Measurements from ENCODE around the gene TCIRG1.
A peak's percentile ranks its signal among the peaks of the same experiment; 100 is the strongest.

TCIRG1 gene

DNA sequence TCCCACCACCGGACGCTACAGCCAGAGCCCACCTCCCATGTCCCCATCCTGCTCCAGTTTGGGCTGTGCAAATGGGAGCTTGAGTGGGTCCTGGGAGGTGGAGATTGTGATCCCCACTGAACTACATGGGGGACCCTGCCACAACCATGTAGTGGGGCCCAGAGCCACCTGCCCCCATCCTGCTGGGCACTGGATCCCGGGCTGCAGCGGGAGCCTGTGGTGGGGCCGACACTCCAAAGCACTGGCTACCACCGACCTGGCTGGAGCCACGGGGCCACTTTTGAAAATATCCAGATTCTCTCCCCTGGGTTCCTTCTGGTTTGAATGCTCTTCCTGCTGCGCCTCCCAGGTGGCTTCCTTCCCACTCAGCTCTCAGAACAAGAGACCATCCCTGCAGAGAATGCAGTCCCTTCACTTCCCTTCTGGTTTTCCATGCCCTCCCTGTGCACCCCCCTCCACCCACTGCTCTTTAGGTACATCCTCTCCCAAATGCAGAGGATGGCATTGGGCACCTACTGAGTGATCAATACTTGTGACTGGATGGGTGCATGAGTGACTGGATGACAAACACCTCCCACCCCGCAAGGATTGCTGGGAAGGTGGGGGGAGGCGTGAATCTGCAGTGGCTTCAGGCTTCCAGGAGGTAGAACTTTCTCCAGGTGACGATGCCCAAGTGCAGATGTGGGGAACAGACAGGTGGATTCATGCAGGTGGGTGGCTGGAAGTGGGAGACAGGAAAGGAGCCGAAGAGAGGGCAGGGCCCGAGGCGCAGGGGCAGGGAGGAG is 34.1 kb upstream of the TCIRG1 start:
- no peak for DNase-seq (ENCODE audit: low spot score)

DNA sequence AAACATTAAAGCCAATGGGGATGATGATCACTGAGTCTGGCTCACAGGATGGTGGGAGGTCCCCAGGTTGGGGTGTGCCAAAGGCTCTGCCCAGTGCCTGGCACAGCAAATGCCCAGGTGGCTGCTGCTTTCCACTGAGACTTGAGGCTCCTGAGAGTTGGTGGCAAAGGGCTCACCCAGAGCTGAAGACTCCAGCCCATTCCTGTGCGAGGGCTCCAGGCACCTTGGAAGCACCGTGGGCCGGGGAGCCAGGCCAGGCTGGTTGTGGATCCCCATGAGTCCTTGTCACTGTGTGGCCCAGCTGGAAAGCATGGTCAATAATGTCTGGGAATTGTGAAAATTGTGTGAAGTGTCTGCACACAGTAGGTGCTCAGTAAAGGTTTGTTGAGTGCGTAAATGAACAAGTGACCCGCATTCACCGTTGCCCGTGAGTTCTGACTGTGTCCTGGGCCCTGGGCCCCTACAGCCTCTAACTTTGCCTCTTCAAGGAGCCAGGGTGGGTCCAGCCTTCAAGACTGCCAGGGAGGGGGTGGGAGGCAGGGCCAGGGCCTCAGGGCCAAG is 32.1 kb upstream of the TCIRG1 start:
- DNase-seq (ENCODE audit: low spot score): no peak

DNA sequence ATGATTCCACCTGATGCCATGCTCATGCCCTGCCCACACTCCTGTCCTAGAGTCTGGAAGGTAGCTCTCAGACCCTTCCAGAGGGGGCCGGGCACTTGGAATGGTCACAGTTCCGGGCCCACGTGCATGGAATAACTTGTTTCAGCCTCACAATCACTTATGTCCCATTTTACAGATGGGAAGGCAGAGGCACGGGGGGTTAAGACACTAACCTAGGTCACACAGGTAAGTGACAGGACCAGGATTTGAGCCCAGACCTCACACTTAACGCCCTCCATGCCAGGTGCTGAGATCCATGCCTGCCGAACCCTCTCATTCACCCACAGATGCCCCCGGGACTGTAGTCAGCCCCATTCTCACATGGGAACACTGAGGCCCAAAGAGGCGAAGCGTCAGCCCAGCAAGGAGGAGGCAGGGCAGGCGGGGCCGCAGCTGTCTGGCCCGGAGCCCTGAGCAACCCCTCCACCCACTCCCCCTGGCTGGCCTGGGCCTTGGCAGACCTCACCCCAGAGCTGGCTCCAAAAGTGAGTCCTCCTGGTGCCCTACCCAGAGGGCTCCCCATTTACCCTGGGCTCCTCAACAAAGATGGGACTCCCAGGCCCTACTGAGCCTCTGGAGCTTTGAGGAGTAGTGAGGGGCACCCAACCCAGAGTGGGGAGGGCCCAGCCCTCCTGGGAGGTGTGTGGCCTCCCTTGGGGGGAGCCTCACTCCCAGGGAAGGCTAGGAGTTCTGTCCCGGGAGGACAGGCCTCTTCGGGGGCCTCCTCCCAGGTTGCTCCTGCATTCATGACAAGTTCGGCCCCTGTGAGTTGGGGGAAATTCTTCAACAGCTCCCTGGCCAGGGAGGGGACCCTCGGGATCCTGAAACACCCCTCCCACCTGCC is 31.1 kb upstream of the TCIRG1 start:
- no peak for DNase-seq (ENCODE audit: low spot score)

DNA sequence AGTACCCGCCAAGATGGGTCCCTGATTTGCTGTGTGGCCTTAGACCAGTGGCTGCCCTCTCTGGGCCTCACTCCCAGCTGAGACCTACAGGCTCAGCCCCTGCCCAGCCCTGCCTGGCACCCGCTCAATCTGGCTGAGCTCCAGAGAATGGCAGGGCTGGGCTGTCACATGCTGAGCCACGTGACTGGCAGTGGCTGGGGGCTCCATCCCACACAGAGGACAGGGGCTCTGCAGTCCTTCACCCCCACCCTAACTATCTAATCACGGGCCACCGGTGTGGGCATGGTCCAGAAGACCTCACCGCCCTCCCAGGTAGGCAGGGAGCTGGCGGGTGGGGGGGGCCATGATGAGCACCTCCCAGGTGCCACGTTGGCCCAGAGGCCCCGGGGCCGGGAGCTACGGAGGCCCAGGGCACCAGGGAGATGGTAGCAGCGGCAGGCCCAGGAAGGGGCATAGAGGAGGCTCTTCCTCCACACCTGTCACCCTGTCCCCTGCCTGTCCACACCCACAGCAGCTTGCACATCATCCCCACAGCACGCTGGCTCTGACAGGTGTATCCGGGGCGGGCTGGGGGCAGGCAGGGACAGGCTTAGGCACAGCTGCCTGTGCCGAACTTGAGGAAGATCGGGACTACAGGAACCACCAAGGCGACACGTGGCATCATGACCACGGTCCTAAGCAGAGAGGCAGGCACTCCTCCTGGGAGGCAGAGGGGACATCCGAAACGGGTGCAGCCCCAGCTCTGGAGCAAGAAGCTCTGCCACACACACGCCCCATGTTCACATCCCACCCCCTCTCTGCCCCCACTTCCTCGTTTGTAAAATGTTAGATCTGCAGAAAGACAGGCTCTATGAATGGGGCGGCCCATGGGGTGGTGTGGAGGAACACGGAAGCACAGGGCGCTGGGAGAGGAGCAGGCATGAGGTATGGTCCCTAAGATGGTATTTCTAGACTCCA is 30.2 kb upstream of the TCIRG1 start:
- no peak for DNase-seq (ENCODE audit: low spot score)

DNA sequence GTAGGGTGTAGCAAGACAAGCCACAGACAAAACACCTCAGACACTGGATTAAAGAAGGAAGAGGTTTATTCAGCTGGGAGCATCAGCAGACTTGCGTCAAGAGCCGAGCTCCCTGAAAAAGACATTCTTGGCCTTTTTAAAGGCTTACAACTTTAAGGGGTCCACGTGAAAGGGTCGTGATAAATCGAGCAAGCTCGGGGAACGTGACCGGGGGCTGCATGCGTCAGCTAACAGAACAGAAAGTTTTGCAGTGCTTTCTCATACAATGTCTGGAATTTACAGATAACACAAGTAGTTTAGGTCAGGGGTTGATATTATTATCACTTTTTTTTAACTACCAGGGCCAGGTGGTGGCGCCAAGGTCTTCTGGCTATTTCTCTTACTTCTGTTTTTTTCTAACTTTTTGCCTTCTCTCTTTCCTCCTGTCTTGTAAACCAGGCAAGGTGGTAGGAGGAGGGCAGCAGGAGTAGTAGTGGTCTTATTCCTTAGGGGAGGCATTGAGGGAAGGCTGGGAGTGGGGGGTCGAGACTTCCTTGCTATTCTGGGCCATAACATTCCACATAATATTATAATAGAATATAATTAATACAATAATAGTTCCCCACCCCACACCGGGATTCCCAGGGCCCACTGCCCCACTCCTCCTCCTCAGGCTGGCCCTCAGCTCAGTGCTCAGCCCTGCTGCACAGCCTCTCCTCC is 29.3 kb upstream of the TCIRG1 start:
- no peak for DNase-seq (ENCODE audit: low spot score)

DNA sequence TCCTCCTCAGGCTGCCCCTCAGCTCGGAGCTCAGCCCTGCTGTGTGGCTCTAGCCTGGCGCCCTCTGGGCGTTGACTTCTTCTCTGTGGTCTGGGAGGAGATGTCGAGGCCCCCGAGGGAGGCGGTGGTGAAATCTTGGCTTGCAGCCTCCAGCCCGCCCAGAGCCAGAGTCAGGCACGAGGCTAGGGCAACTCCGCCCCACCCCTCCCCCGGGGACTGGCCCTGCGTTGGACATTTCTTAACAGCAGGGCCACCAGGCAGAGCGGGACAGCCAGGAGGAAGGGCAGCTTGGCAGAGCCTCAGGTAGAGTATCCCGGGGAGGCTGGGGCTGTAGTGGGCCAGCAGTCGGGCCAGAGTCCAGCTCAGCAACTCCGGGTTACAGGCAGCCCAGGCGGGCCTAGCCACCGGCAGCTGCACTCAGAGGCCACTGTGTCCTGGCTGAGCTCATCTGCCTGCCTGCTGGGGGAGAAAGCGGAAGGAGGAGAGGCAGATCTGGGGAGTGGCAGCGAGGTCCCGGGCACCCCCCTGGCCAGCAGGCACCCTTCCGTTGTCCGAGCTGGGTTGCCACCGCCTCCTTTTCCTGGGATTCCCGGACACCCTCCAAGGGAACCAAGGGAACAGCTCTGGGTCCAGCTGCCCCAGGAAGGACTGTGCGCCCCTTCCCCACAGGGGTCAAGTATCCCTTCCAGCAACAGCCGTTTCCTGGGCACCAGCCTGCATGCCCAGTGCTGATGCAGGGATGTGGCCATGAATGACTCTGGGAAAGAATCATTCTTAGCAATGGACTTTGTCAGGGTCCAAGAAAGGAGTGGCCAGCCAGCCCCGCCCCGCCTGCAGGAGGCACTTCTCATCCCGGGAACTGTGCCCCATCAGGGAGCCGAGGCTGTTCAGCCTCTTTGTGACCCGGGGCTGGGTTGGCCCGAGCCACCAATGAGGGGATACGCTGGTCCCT is 28.5 kb upstream of the TCIRG1 start, which contains the start of gene ALDH3B1:
ALDH3B1 (plus strand) TSS at position 238 of the 952 bp plus-strand sequence. CDS start 4,971 bp downstream, outside the sequence.
- DNase-seq (ENCODE audit: low spot score): peak; percentile 91

DNA sequence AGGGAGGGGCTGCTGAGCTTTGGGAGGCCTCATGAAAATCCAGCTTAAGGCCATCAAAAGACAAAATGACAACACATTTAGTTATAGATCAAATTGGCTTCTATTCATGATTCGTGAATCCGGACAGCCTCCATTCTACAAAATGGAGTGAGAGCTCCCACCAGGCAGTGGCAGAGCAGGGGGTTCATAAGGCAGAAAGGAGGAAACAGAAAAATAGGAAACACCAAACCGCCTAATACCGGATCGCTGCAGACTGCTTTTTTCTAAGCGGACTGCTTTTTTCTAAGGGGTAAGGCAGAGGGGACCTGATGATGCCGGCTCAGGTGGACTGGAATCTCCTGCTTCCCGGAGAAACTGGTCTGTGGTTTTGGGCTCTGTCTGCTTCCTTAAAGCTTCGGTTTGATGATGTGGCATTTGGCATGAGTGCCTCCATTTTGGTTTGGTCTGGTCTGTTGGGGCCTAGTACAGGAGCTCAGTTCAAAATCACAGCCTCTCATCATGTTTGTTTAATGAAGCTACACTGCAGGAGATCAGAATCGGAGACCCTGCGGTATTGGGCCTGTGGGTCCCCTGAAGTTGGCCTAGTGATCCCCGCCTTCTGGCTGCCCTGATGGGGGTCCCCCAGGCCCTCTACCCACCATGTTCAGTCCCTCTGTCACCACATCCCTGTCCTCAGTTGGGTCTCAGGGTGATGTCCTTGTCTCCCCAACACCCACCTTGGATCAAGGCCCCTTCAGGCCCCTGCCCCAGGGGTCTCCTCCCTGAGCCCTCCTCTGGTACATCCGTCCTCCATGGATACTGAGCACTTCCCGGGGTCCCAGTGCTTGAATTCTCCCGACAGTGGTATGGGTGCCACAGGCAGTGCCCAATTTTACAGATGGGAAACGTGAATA is 27.5 kb upstream of the TCIRG1 start:
- no peak for DNase-seq (ENCODE audit: low spot score)

DNA sequence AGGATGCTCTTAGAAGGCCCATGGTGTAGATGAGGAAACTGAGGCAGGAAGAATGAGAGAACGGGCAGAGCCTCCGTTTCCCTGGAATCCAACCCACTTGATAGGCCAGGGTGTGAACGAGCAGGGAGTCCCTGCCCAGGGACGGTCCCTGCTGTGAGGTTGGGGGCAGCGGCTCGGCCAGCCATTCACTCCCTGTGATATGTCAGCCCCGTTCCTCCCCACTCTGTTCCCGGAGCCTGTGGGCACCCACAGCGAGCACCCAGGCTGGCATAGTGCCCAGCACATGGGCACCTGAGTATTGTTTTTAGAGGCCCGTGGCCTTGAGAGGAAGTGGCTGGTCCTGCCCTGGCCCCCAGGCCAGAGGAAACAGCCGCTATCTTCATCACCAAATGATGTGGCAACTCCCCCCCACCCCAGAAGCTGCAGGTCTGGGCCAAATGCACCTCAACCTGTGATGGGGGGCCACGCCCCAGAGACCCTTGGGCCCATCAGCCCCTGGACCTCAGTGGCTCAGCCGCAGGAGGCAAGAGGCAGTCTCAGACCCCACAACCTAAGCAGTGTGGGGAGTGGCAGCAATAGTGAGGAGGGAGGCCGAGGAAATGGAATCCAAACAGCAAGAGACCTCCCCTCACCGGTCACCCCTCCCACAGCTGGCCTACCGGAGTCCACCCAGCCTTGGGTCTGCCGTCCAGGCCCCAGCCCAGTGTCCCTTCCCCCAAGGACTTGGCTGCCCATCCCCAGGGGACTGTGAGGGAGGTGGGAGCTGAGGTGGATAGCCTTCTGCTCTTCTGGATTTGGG is 26.6 kb upstream of the TCIRG1 start:
- DNase-seq (ENCODE audit: low spot score): no peak

DNA sequence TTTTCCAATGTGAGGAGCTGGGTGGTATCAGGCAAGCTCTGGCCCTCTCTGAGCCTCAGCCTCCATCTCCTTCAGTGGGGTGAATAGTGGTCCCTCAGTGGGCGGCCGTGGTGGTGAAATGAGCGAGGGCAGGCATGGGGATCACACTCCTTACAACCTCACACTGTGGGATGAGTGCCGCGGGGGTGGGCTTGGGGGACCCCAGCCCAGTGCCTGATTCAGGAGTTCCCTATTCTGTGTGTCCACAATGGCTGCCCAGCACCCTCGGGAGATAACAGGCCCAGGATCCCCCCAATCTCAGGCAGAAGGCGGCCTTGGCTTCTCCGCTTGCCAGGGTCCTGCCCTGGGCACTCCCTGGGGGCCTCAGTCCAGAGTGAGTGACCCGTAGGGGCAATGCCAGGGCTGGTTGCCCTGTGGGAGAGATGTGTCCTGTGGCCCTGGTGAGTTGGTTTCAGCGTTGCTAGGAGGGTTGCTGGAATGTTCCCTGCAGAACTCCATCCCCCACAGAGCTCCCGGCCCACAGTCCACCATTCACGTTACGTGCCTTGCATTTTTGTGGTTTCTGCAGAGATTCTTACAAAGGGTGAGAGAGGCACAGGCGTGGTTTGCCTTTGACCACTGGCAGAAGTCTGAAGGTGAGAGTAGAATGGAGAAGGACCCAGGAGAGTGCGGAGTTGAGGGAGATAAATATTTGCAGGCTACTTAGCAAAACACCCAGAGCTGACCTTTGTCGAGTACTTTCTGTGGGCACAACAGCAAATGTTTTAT is 25.8 kb upstream of the TCIRG1 start:
- DNase-seq (ENCODE audit: low spot score): peak; percentile 94

DNA sequence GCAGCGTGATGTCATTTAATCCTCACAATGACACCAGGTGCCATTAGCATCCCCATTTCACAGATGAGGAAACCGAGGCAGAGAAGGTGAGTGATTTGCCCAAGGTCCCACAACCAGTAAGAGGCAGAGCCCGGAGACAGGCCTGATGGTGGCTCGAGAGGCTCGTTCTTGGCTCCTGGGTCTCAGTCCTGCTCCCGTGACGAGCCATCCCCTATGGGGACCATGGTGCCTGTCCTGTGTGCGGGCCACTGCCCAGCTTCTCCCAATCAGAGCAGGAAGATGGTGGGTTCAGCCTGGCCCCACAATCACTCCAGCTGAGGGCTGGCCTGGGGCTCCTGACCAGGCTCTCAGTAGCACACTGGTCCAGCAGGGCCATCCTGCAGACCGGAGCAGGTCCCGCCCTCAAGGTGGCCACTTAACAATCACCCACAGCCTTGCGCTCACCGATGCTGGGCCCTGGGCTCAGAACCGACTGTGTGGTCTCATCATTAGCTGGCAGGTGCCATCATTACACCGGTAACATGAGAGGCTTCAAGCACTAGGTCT is 25.1 kb upstream of the TCIRG1 start:
- DNase-seq (ENCODE audit: low spot score): no peak

DNA sequence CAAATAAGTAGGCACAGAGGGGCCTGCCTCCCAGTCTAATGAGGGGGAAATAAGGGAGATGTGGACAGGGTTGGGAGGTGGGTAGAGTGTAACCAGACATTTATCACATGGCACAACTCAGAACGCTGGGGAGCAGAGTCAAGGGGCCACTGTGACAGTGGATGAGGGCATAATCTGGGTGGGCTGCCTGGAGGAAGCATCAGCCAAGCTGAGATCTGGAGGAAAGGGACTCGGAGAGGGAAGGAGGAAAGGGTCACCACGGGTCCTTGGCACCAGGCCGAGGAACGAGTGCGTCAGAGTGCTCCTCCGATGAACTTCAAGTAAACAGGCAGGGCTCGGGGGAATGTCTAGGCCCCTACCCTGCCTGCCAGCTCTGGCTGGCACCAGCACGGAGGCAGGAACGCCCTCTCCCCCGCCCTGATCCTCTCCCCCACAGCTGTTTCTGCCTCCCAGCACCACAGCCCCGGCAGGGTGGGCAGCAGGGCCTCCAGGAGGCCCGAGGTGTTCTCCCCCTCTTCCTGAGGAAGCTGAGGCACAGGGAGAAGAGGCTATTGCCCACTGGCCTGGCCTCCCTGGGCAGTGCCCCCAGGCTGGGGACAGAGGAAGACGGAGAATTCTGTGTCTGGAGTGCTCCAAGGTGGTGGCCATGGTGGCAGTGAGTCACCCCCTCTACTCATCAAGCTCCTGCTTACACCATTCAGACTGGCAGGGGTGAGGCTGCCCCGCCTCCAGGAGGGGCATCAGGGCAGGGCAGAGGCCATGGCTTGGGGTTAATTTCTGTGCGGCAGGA is 24.5 kb upstream of the TCIRG1 start:
- DNase-seq (ENCODE audit: low spot score): peak; percentile 75

DNA sequence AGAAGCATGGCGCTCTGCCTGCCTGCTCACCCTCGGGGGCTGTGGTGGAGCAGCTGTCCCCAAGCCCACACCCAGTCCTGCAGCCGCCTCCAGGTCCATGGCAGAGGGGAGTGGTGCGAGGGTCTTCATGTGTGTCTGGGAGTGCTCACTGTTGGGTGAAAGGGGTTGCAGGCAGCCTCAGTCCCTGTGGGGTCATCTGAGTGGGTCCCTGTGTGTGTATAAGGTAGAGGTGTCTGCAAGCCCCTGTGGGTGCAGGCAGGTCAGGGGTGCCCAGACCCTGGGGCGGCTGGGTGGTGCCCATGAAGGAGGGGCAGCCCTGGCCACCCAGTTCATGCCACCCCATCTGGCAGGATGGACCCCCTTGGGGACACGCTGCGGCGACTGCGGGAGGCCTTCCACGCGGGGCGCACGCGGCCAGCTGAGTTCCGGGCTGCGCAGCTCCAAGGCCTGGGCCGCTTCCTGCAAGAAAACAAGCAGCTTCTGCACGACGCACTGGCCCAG is 23.8 kb upstream of the TCIRG1 start:
- DNase-seq (ENCODE audit: low spot score): no peak

DNA sequence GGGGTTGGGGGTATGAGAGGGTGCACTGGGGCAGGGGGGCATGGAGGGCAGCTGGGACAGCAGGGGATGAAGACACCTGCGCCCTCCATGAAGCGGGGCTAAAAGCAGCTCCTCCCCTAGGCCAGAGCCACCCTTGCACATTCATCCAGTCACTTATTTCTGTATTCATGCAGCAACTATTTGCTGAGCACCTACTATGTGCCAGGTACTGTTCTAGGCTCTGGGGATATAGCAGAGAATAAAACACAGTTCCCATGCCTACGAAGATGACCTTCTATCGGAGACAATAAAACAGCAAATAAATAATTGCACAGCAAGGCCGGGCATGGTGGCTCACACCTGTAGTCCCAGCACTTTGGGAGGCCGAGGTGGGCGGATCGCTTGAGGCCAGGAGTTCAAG is 23.4 kb upstream of the TCIRG1 start:
- DNase-seq (ENCODE audit: low spot score): no peak

DNA sequence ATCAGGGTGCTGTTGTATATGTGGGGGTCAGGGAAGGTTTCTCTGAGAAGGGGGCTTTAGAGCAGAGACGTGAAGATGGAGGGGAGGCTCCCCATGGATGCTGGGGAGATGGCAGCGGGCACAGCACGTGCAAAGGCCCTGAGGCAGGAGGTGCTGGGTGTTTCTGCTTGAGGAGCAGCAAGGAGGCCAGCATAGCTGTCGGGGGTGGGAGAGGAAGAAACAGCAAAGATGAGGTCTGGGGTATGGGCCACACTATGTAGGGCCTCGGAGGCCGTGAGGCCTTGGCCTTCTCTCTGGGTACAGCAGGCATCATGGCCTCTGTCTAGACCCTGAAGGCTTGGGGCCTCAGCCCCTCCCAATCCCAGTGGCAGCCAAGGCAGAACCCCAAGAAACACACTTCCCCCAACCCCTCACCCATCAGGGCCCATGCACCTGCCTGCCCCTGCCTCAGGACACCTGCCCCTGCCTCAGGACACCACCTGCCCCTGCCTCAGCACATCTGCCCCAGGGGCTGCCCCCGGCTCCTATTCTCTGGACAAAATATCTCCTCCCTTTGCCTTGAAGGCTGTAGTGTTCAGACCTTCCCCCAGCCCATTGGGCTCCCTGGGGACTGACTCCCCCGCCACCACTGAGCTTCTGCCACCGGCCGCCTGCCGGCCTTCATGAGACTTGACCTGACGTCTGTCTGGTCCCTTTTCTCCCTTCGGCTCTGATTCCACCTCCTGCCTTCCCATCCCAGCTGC is 22.5 kb upstream of the TCIRG1 start:
- no peak for DNase-seq (ENCODE audit: low spot score)
